Mesothelial cell of epicardium (in vitro differentiated cells): Measurements from ENCODE around the gene KDM4C. TPM values are rescaled to one million over a fixed set of nuclear protein-coding genes. Genes with fewer than 3 reads are reported as not detected.

Source experiments
- DNase-seq, 2 experiments: peaks; one replicate each; pipeline ENCODE4 v3.0.0; 2021; ENCODE audit warnings: low spot score in 2 of 2; ENCODE audit not compliant: unreplicated experiment in 2 of 2
- H3K27ac Mint-ChIP-seq: 2 replicates; pipeline ENCODE4 v1.8.0; 2021; ENCODE audit warnings: mixed read lengths
- H3K27me3 Mint-ChIP-seq: 2 replicates; pipeline ENCODE4 v1.8.0; 2021; ENCODE audit warnings: low read depth, mixed read lengths
- H3K36me3 Mint-ChIP-seq: 2 replicates; pipeline ENCODE4 v1.8.0; 2021; ENCODE audit warnings: mixed read lengths
- H3K4me1 Mint-ChIP-seq: 2 replicates; pipeline ENCODE4 v1.8.0; 2021; ENCODE audit warnings: mixed read lengths
- H3K4me3 Mint-ChIP-seq: 2 replicates; pipeline ENCODE4 v1.8.0; 2021; ENCODE audit warnings: mild to moderate bottlenecking, moderate library complexity, mixed read lengths
- H3K9me3 Mint-ChIP-seq: 2 replicates; pipeline ENCODE4 v1.8.0; 2021; ENCODE audit warnings: mixed read lengths
- total RNA-seq: library from RNA; stranded (reverse); gene quantifications from 3 replicates; pipeline ENCODE4 v1.2.1, GENCODE V29; 2021
- TF ChIP-seq, protein P1 (sequence below): fragments of 200-600 bp; sonication (generic); IDR thresholded peaks from one replicate; pipeline ENCODE4 v1.5.0; 2021; ENCODE audit warnings: antibody characterized with exemption; ENCODE audit not compliant: unreplicated experiment

Gene KDM4C
- total RNA-seq, 1 donor from 2014 or later = 25.4 TPM

DNA sequence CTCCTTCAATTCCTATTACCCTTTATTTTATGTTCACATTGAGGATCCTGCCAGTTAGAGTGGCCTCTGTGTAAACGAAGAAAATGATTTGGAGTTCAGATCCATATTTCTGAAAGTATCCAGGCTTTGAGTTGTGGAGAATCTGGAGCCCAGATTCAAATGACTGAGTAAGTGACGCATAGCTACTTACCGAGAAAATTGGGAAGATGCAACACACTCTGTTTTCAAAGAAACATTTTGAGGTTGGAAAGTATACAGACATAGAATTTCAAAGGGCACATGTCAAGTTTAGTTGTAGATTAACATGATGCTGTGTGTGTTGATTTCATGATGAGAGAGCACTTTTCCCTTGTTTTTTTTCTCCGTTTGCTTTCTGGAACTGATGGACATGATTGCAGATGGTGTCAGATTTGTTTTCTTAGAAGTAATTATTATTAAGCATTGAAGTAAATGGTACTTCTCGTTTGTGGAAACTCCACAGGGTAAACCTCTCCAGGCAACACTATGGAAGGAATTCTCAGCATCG, 148.1 kb downstream of the KDM4C start:
- DNase-seq = no peak
- H3K27ac Mint-ChIP-seq = no peak overlapping the region
- TF ChIP-seq, protein P1, sequence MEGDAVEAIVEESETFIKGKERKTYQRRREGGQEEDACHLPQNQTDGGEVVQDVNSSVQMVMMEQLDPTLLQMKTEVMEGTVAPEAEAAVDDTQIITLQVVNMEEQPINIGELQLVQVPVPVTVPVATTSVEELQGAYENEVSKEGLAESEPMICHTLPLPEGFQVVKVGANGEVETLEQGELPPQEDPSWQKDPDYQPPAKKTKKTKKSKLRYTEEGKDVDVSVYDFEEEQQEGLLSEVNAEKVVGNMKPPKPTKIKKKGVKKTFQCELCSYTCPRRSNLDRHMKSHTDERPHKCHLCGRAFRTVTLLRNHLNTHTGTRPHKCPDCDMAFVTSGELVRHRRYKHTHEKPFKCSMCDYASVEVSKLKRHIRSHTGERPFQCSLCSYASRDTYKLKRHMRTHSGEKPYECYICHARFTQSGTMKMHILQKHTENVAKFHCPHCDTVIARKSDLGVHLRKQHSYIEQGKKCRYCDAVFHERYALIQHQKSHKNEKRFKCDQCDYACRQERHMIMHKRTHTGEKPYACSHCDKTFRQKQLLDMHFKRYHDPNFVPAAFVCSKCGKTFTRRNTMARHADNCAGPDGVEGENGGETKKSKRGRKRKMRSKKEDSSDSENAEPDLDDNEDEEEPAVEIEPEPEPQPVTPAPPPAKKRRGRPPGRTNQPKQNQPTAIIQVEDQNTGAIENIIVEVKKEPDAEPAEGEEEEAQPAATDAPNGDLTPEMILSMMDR = no peak
- H3K36me3 Mint-ChIP-seq = no peaks in the 10 kb centered on the region
- H3K9me3 Mint-ChIP-seq = no peaks in the 10 kb centered on the region
- peaks cover 7% of the 10 kb centered on the region for H3K4me1 Mint-ChIP-seq
- no peak overlapping the region for H3K4me3 Mint-ChIP-seq
- H3K27me3 Mint-ChIP-seq = no peaks in the 10 kb centered on the region

DNA sequence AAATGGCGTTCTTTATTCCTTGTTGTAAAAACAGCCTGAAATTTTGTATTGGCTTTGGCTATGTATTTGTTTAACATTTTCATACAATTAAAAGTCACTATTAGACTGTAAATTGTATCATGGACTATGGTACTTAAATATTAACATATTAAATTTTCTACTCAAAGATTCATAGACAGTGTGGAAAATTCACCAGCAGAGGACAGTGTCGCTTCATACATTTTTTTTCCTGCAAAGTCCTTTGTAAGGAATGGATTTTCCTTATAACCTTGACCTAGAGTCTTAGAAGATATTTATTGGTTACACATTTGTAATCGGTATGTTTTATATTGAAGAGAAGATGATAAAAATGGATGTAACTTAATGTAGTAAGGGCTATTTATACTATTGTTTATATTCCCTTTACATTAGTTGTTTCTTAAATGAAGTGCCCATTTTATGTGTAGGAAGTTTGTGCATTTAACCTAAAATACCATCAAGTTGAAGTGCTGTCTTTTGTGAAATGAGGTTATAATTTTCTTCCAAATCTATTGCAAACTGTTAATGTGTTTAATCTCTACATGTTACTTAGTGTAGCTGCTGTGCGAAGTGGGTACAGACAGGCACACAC, 150.1 kb downstream of the KDM4C start:
- Mint-ChIP-seq H3K27ac (no peak overlapping the region), H3K4me1 (peaks cover 17% of the 10 kb centered on the region), H3K9me3 (no peaks in the 10 kb centered on the region), H3K4me3 (no peak overlapping the region), H3K27me3 (no peaks in the 10 kb centered on the region), H3K36me3 (no peaks in the 10 kb centered on the region)
- TF ChIP-seq, protein P1 = peak; percentile 61
- DNase-seq = no peak

DNA sequence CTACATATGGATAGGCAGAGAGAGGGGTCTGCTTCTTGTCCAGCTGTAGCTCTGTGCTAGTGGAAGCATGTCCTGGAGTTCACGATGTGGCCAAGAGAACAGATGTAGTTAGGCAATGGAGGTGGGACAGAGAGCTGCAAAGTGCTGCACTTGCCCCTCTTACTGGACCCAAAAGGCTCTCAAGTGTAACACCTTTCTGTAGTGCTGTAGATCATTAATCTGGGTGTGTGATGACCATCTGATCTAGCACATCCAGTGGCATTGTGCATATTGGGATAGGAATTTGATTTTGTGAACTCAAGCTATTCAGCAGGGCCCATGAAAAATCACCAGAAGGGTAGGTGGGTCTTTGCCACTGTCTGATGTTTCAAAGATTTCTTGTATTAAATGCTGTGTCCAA, 151.4 kb downstream of the KDM4C start:
- no peak overlapping the region for H3K27ac Mint-ChIP-seq
- no peaks in the 10 kb centered on the region for H3K27me3 Mint-ChIP-seq
- no peak overlapping the region for H3K4me3 Mint-ChIP-seq
- H3K9me3 Mint-ChIP-seq = no peaks in the 10 kb centered on the region
- no peak for DNase-seq
- peaks cover 17% of the 10 kb centered on the region for H3K4me1 Mint-ChIP-seq
- TF ChIP-seq, protein P1 = no peak
- no peaks in the 10 kb centered on the region for H3K36me3 Mint-ChIP-seq

DNA sequence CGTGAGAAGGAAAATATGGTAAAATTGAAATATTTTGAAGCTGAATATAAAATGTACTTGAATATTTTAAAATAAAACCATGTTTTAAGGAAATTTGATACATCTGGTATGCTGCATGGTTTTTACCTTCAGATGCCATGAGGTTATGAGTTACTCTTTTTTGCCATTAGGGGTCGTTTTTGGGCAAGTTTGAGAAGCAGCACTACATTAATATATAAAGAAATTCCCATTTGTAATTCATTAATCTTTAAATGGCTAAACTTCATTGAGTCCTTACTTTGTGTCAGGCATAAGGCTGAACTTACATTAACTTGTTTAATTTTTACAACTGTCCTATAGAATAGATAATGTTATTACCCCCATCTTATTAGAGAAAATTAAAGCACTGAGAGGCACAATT, 152.3 kb downstream of the KDM4C start:
- Mint-ChIP-seq H3K27me3 (no peaks in the 10 kb centered on the region), H3K9me3 (no peaks in the 10 kb centered on the region), H3K27ac (no peak overlapping the region), H3K36me3 (no peaks in the 10 kb centered on the region), H3K4me3 (no peak overlapping the region), H3K4me1 (peaks cover 17% of the 10 kb centered on the region)
- DNase-seq = no peak
- TF ChIP-seq, protein P1 = no peak

DNA sequence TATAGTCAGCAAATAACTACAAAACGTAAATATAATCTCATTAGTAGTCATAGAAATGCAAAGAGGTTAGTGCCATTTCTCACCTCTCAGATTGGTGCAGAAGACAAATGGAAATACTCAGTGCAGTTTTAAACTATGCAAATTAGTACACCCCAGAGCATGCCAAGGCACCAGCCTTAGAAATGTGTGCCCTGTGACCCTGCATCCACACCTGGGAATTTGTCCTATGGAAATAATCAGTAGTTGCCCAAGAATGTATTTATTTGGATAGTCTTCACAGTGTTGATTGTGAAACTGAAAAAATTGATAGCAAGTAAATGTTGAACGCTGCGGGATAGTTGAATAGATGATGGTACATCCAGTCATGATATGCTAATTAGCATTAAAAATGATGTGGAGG, 152.7 kb downstream of the KDM4C start:
- Mint-ChIP-seq H3K27ac (no peak overlapping the region), H3K4me3 (no peak overlapping the region), H3K36me3 (no peaks in the 10 kb centered on the region), H3K9me3 (no peaks in the 10 kb centered on the region), H3K27me3 (no peaks in the 10 kb centered on the region), H3K4me1 (peaks cover 17% of the 10 kb centered on the region)
- TF ChIP-seq, protein P1 = no peak
- DNase-seq = no peak
